Esophagus squamous epithelium (tissue), 4 donors: Measurements from ENCODE around the gene SEC61A1.

ENCODE experiments used
- POLR2A ChIP-seq, 4 donors: fragments of 450-650 bp; IDR thresholded peaks; one replicate each; pipeline ENCODE4 v1.6.1; 2017; ENCODE audit warnings: antibody characterized with exemption in 4 of 4, mild to moderate bottlenecking in 4 of 4, moderate library complexity in 3 of 4
- TF ChIP-seq, protein P1 (sequence below), 6 experiments: fragments of 450-650 bp in 4 of 6; fragments of 200-600 bp in 2 of 6; sonication (generic) in 2 of 6; IDR thresholded peaks; one replicate each; pipeline ENCODE4 v1.5.1; 2016 to 2019; ENCODE audit warnings: antibody characterized with exemption in 6 of 6, mild to moderate bottlenecking in 4 of 6, moderate library complexity in 4 of 6

DNA sequence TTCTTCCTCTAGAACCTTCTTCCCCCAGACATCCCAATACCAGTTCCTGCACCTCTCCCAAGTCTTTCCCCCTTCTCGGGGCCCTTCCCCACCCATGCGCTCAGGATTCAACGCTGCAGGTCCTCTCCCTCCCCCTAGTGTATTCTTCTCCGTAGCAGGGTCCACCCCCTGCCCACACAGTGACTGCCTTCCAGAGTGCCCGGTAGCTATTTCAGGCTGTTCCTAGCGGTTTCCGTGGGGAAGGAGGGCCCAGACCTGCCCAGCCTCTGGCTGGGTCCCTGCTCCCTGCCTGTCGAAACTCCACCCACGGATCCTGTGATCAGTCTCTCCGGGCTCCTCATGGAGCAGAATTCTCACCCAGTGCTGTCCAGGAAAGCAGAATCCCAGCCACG lies 45.2 kb upstream of the SEC61A1 start:
- TF ChIP-seq, protein P1, sequence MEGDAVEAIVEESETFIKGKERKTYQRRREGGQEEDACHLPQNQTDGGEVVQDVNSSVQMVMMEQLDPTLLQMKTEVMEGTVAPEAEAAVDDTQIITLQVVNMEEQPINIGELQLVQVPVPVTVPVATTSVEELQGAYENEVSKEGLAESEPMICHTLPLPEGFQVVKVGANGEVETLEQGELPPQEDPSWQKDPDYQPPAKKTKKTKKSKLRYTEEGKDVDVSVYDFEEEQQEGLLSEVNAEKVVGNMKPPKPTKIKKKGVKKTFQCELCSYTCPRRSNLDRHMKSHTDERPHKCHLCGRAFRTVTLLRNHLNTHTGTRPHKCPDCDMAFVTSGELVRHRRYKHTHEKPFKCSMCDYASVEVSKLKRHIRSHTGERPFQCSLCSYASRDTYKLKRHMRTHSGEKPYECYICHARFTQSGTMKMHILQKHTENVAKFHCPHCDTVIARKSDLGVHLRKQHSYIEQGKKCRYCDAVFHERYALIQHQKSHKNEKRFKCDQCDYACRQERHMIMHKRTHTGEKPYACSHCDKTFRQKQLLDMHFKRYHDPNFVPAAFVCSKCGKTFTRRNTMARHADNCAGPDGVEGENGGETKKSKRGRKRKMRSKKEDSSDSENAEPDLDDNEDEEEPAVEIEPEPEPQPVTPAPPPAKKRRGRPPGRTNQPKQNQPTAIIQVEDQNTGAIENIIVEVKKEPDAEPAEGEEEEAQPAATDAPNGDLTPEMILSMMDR (IDR thresholded peaks at IDR 0.05): no peak
- TF ChIP-seq POLR2A (IDR thresholded peaks at IDR 0.05): no peak
